ENCODE measurements around the gene THYN1. TPM values are rescaled to one million over a fixed set of nuclear protein-coding genes. Genes with fewer than 3 reads are reported as not detected.

Gene THYN1
- total and polyA plus RNA-seq, 2 of the 13 experiments (the other 11 are each of a cell fraction or from before 2014, with no cell fraction given), result 36.1 to 87.6 TPM

- 0 out of 2 replicates have a peak, but pooled peaks have one; percentile 8 for TF ChIP-seq CBFB (CRISPR knock-in tag; IDR thresholded peaks at IDR 0.05)
- TF ChIP-seq PRDM15 (CRISPR knock-in tag; IDR thresholded peaks at IDR 0.05), result 0 out of 2 replicates have a peak, but pooled peaks have one; percentile 29
- no peak for TF ChIP-seq ZEB1 (IDR thresholded peaks at IDR 0.05; ENCODE audit: insufficient replicate concordance, low read depth)
- TF ChIP-seq ZNF275 (CRISPR knock-in tag; IDR thresholded peaks at IDR 0.05; ENCODE audit: borderline replicate concordance), result peak; percentile 70; the same call in 1 of the 2 replicates
- no peak; the same call in 1 of the 2 replicates for TF ChIP-seq ESRRA (CRISPR knock-in tag; IDR thresholded peaks at IDR 0.05; ENCODE audit: low read depth)
- TF ChIP-seq KDM1A (CRISPR knock-in tag; IDR thresholded peaks at IDR 0.05), result no peak
- no peak for TF ChIP-seq ETS1 (CRISPR knock-in tag; IDR thresholded peaks at IDR 0.05)
- peak; percentile 95 for TF ChIP-seq KDM5B (CRISPR knock-in tag; IDR thresholded peaks at IDR 0.05; ENCODE audit: borderline replicate concordance)
- TF ChIP-seq ZNF446 (CRISPR knock-in tag; IDR thresholded peaks at IDR 0.05), result peak; percentile 71
- no peak for TF ChIP-seq ZBTB40 (IDR thresholded peaks at IDR 0.05)
- TF ChIP-seq ZBTB40 (CRISPR knock-in tag; IDR thresholded peaks at IDR 0.05), result peak; percentile 75; the same call in 1 of the 2 replicates
- no peak for TF ChIP-seq GPN1 (CRISPR knock-in tag; IDR thresholded peaks at IDR 0.05; ENCODE audit: borderline replicate concordance)
Measured at GRCh38 chr11:134223836-134224709, 29.1 kb downstream of the THYN1 start, which contains the start of the genes NCAPD3 and VPS26B (continued).
